ENCODE measurements around the gene CHERP.

Gene CHERP

GRCh38 chr19:16581971-16582343 lies 39.7 kb upstream of the CHERP start:
- H3K4me3 ChIP-seq (ENCODE audit: low read depth, low read length) = no peak overlapping the region
- TF ChIP-seq CTCF (IDR thresholded peaks at IDR 0.05; ENCODE audit: low read depth, low read length) = no peak

GRCh38 chr19:16581145-16581970 lies 39.1 kb upstream of the CHERP start:
- no peak for TF ChIP-seq CTCF (IDR thresholded peaks at IDR 0.05; ENCODE audit: low read depth, low read length)
- H3K4me3 ChIP-seq (ENCODE audit: low read depth, low read length) = no peak overlapping the region

GRCh38 chr19:16579381-16579780 lies 37.1 kb upstream of the CHERP start:
- no peak for TF ChIP-seq CTCF (IDR thresholded peaks at IDR 0.05; ENCODE audit: low read depth, low read length)
- H3K4me3 ChIP-seq (ENCODE audit: low read depth, low read length) = no peak overlapping the region

- no peak for TF ChIP-seq CTCF (IDR thresholded peaks at IDR 0.05; ENCODE audit: low read depth, low read length)
- no peak overlapping the region for H3K4me3 ChIP-seq (ENCODE audit: low read depth, low read length)
Measured at GRCh38 chr19:16577531-16577985, 35.3 kb upstream of the CHERP start.

GRCh38 chr19:16576690-16577530 lies 34.7 kb upstream of the CHERP start:
- no peak overlapping the region for H3K4me3 ChIP-seq (ENCODE audit: low read depth, low read length)
- no peak for TF ChIP-seq CTCF (IDR thresholded peaks at IDR 0.05; ENCODE audit: low read depth, low read length)

GRCh38 chr19:16575861-16576689 lies 33.8 kb upstream of the CHERP start:
- H3K4me3 ChIP-seq (ENCODE audit: low read depth, low read length) = no peak overlapping the region
- no peak for TF ChIP-seq CTCF (IDR thresholded peaks at IDR 0.05; ENCODE audit: low read depth, low read length)
